ENCODE results near the gene ABCA2.

DNA sequence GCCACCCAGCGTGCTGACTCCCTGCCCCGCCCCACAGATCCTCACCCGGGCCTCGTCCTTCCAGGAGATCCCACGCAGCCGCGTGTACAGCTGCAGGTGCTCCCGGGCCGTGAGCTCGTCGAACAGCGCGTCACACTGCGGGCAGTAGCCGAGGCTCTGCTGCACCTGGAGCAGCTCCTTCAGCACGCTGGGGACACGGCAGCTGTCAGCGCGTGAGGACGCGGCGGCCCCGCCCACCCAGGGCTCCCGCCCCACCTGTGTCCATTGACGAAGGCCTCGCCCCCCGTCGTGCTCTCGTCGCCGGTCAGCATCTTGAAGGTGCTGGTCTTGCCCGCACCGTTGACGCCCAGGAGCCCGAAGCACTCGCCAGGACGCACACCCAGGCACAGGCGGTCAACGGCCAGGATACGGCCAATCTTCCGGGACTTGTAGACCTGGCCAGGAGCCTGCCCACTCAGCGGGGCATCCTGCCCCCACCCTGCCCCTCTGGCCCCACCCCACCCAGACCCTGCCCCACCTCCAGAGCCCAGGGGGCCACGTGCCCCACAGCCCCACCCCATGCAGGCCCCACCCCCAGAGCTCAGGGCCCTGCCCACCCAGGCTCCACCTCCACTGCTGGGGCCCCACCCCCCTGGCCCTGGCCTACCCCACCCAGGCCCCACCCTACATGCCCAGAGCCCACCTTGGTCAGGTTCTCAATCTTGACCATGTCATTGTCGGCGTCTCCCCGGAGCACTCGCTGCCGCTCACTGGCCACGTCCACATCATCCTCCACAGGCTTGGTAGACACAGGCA, 17.9 kb downstream of the ABCA2 start:
- TF ChIP-seq ZFP3 (CRISPR knock-in tag; IDR thresholded peaks at IDR 0.05) (no peak), ZNF8 (CRISPR knock-in tag; IDR thresholded peaks at IDR 0.05) (no peak), PPARA (CRISPR knock-in tag; IDR thresholded peaks at IDR 0.05; ENCODE audit: borderline replicate concordance) (no peak), ZC3H10 (CRISPR knock-in tag; IDR thresholded peaks at IDR 0.05) (no peak), TOX (CRISPR knock-in tag; IDR thresholded peaks at IDR 0.05; ENCODE audit: borderline replicate concordance) (no peak), ARNTL (CRISPR knock-in tag; IDR thresholded peaks at IDR 0.05; ENCODE audit: borderline replicate concordance, low read depth) (no peak)
- TF ChIP-seq, protein P1, sequence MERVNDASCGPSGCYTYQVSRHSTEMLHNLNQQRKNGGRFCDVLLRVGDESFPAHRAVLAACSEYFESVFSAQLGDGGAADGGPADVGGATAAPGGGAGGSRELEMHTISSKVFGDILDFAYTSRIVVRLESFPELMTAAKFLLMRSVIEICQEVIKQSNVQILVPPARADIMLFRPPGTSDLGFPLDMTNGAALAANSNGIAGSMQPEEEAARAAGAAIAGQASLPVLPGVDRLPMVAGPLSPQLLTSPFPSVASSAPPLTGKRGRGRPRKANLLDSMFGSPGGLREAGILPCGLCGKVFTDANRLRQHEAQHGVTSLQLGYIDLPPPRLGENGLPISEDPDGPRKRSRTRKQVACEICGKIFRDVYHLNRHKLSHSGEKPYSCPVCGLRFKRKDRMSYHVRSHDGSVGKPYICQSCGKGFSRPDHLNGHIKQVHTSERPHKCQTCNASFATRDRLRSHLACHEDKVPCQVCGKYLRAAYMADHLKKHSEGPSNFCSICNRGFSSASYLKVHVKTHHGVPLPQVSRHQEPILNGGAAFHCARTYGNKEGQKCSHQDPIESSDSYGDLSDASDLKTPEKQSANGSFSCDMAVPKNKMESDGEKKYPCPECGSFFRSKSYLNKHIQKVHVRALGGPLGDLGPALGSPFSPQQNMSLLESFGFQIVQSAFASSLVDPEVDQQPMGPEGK (CRISPR knock-in tag; IDR thresholded peaks at IDR 0.05; ENCODE audit: borderline replicate concordance) = no peak

Measured in SK-N-SH treated with all-trans-retinoic acid at 6 μM for 48 hours (cell line).